Upper lobe of right lung (tissue), 1 donor: ENCODE results near the gene CLDN5. TPM values are rescaled to one million over a fixed set of nuclear protein-coding genes. Genes with fewer than 3 reads are reported as not detected.

Experiments
- ATAC-seq: fragments of 200-7000 bp; cut with Tn5 transposase; one replicate; pipeline ENCODE4 v1.9.1; 2020; ENCODE audit warnings: mild to moderate bottlenecking, moderate library complexity
- DNase-seq: peaks from one replicate; pipeline ENCODE4 v3.0.0-alpha.2; 2020
- H3K27ac ChIP-seq: fragments of 200-600 bp; one replicate; pipeline ENCODE4 v1.8.0; 2022
- H3K27me3 ChIP-seq: fragments of 200-600 bp; one replicate; pipeline ENCODE4 v1.8.0; 2022; ENCODE audit warnings: mild to moderate bottlenecking
- H3K36me3 ChIP-seq: fragments of 200-600 bp; one replicate; pipeline ENCODE4 v1.8.0; 2022
- H3K4me1 ChIP-seq: fragments of 200-600 bp; one replicate; pipeline ENCODE4 v1.8.0; 2022
- H3K4me3 ChIP-seq: fragments of 200-600 bp; one replicate; pipeline ENCODE4 v1.8.0; 2022; ENCODE audit warnings: mild to moderate bottlenecking
- H3K9me3 ChIP-seq: fragments of 200-600 bp; one replicate; pipeline ENCODE4 v1.8.0; 2022
- CTCF ChIP-seq: fragments of 200-600 bp; IDR thresholded peaks from one replicate; pipeline ENCODE4 v1.8.0; 2022; ENCODE audit warnings: antibody characterized with exemption
- intact Hi-C: fragments of 100-400 bp; cut with DNase I; formaldehyde crosslinking; loops from one replicate; pipeline ENCODE4 v1.11.0; 2022
- total RNA-seq: library from RNA; stranded (reverse); fragmentation: NEBNext Ultra II Directional; extraction: Animal tissue kit (Norgen Biotek cat#: 25700); gene quantifications from one replicate; pipeline ENCODE4 v1.2.1, GENCODE V29; 2021
- donor health status: DM: no; HTN: yes; CAD: no; lungs with severe emphysema.

The CLDN5 gene
- total RNA-seq, 1 donor from 2014 or later = 274 TPM

- DNase-seq = no peak
Measured at GRCh38 chr22:19546680-19547079, 22.5 kb upstream of the CLDN5 start.

DNA sequence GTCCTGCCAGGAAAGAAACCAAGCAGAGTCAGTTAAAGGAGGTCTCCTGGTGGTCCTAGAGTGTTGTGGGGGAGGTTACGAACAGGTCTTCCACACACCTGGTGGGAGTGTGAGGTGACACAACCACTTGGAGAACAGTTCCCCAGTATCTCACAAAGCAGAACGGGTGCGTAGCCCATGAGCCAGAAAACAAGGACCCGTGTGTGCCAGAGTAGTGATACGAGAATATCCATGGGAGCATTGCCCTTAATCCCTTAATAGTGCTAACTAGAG is 21.7 kb upstream of the CLDN5 start:
- DNase-seq (no peak), ATAC-seq (no peak)
- Histone ChIP-seq H3K27me3 (no peaks in the 10 kb centered on the region), H3K27ac (no peak overlapping the region), H3K36me3 (no peaks in the 10 kb centered on the region), H3K9me3 (no peaks in the 10 kb centered on the region), H3K4me3 (no peak overlapping the region), H3K4me1 (no peaks in the 10 kb centered on the region)
- intact Hi-C loops = no loop called here
- no peak for TF ChIP-seq CTCF

More at GRCh38 chr22:19546680-19547079, 22.5 kb upstream of the CLDN5 start:
- Histone ChIP-seq H3K4me1 (no peaks in the 10 kb centered on the region), H3K36me3 (no peaks in the 10 kb centered on the region), H3K9me3 (no peaks in the 10 kb centered on the region), H3K27me3 (no peaks in the 10 kb centered on the region), H3K4me3 (no peak overlapping the region), H3K27ac (no peak overlapping the region)
- no peak for ATAC-seq
- intact Hi-C loops = no loop called here
- no peak for TF ChIP-seq CTCF

DNA sequence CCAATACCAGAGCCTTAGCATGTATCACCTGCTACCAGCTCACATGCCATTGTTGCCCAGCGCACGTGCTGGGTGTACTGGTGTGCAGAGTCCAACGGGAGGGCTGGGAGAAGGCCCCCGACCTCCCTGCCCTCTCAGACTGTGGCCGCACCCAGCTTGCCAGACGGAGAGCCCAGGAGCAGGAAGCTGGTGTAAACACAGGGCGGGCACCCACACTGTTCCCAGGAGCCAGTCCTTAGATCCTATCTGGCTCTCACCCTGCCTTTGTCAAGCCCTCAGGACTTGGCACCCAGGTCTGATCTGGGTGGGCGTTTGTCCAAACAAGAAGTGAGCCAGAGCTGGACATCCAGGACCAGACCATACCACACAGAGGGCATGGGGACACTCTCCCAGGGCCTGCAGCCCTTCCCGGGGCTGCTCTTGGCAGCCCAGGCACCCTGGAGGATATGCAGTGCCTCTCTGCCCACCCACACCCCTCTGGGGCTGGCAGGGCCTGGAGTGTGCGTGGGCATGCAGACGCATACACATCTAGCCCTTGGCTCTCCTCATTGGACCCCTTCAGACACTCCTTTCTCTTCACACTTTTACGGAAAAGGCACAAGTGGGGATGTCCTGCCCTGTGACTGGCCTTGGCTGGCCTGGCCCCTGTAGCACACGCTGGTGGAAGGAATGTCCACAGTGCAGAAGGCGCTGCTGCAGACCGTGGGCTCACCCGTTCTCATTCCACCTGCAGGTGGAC is 19.9 kb upstream of the CLDN5 start:
- Histone ChIP-seq H3K9me3 (no peaks in the 10 kb centered on the region), H3K27ac (peak overlapping the region; percentile 19), H3K27me3 (no peaks in the 10 kb centered on the region), H3K36me3 (no peaks in the 10 kb centered on the region), H3K4me1 (no peaks in the 10 kb centered on the region), H3K4me3 (no peak overlapping the region)
- intact Hi-C loops = no loop called here
- no peak for DNase-seq
- peak; percentile 87 for ATAC-seq
- no peak for TF ChIP-seq CTCF

GRCh38 chr22:19540394-19540793 is 16.2 kb upstream of the CLDN5 start:
- no peak for TF ChIP-seq CTCF
- Histone ChIP-seq H3K9me3 (no peaks in the 10 kb centered on the region), H3K27me3 (no peaks in the 10 kb centered on the region), H3K4me1 (no peaks in the 10 kb centered on the region), H3K27ac (no peak overlapping the region), H3K36me3 (no peaks in the 10 kb centered on the region), H3K4me3 (no peak overlapping the region)
- DNase-seq (no peak), ATAC-seq (no peak)
- intact Hi-C loops = no loop called here

GRCh38 chr22:19537941-19538488 is 13.8 kb upstream of the CLDN5 start:
- H3K36me3 ChIP-seq = no peaks in the 10 kb centered on the region
- no peak overlapping the region for H3K27ac ChIP-seq
- TF ChIP-seq CTCF = no peak
- H3K9me3 ChIP-seq = no peaks in the 10 kb centered on the region
- DNase-seq = no peak
- ATAC-seq = no peak
- H3K4me3 ChIP-seq = no peak overlapping the region
- no peaks in the 10 kb centered on the region for H3K27me3 ChIP-seq
- intact Hi-C loops = no loop called here
- peaks cover 3% of the 10 kb centered on the region for H3K4me1 ChIP-seq

GRCh38 chr22:19536564-19536963 is 12.4 kb upstream of the CLDN5 start:
- DNase-seq (no peak), ATAC-seq (no peak)
- intact Hi-C loops = no loop called here
- Histone ChIP-seq H3K9me3 (no peaks in the 10 kb centered on the region), H3K4me3 (no peak overlapping the region), H3K4me1 (peaks cover 3% of the 10 kb centered on the region), H3K27ac (no peak overlapping the region), H3K27me3 (no peaks in the 10 kb centered on the region), H3K36me3 (no peaks in the 10 kb centered on the region)
- TF ChIP-seq CTCF = no peak
